ENCODE results near the gene ABHD8. TPM values are rescaled to one million over a fixed set of nuclear protein-coding genes. Genes with fewer than 3 reads are reported as not detected.

Gene ABHD8
- total and polyA plus RNA-seq, 2 of the 13 experiments (the other 11 are each of a cell fraction or from before 2014, with no cell fraction given), result 6.3 to 7.2 TPM

GRCh38 chr19:17305517-17306284, 2.5 kb upstream of the ABHD8 start, which contains the start of gene MRPL34 (continued):
- no peak for TF ChIP-seq NFIC (IDR thresholded peaks at IDR 0.05; ENCODE audit: low read length)
- peak; percentile 79; the same call in 1 of the 2 replicates for TF ChIP-seq FOXK1 (CRISPR knock-in tag; IDR thresholded peaks at IDR 0.05; ENCODE audit: borderline replicate concordance, low read depth)
- TF ChIP-seq MTF1 (CRISPR knock-in tag; IDR thresholded peaks at IDR 0.05), result peak; percentile 37; the same call in 1 of the 2 replicates
- no peak for TF ChIP-seq HMG20B (CRISPR knock-in tag; conservative IDR thresholded peaks at IDR 0.05)
- peak; percentile 66; the same call in 1 of the 2 replicates for TF ChIP-seq MAX (IDR thresholded peaks at IDR 0.05)
- no peak for TF ChIP-seq ZNF7 (CRISPR knock-in tag; IDR thresholded peaks at IDR 0.05)
- peak; percentile 52; the same call in 1 of the 2 replicates for TF ChIP-seq EEA1 (CRISPR knock-in tag; IDR thresholded peaks at IDR 0.05; ENCODE audit: borderline replicate concordance)
- TF ChIP-seq CAMTA2 (CRISPR knock-in tag; IDR thresholded peaks at IDR 0.05; ENCODE audit: borderline replicate concordance), result 0 out of 2 replicates have a peak, but pooled peaks have one; percentile 74
- no peak for TF ChIP-seq ZNF646 (CRISPR knock-in tag; IDR thresholded peaks at IDR 0.05)
- peak; percentile 88; the same call in 1 of the 2 replicates for TF ChIP-seq KDM5A (IDR thresholded peaks at IDR 0.05; ENCODE audit: borderline replicate concordance, low read length)
- TF ChIP-seq GPBP1L1 (CRISPR knock-in tag; IDR thresholded peaks at IDR 0.05), result no peak
- no peak for TF ChIP-seq KDM6A (CRISPR knock-in tag; IDR thresholded peaks at IDR 0.05; ENCODE audit: low read depth)
- TF ChIP-seq ZNF574 (CRISPR knock-in tag; IDR thresholded peaks at IDR 0.05), result peak; percentile 57; the same call in 1 of the 2 replicates
